Cardiac muscle cell (in vitro differentiated cells and primary cell): ENCODE data around the gene RAPGEF6. TPM values are rescaled to one million over a fixed set of nuclear protein-coding genes. Genes with fewer than 3 reads are reported as not detected.

Source experiments
- DNase-seq, 2 donors: peaks; one replicate each; pipeline versions ENCODE4 v3.0.0 to v3.0.0-alpha.2; 2010 to 2017; ENCODE audit warnings: low read depth in 1 of 2, low spot score in 1 of 2
- H3K27ac ChIP-seq: fragments of 200-600 bp; sonication (generic); 2 replicates; pipeline ENCODE4 v1.5.1; 2016
- H3K27me3 ChIP-seq: fragments of 200-600 bp; sonication (generic); 2 replicates; pipeline ENCODE4 v1.6.0; 2016; ENCODE audit warnings: control low read depth
- H3K36me3 ChIP-seq: fragments of 200-600 bp; sonication (generic); 2 replicates; pipeline ENCODE4 v1.5.1; 2016; ENCODE audit warnings: control low read depth
- H3K4me1 ChIP-seq: fragments of 200-600 bp; sonication (generic); 2 replicates; pipeline ENCODE4 v1.8.1; 2017; ENCODE audit warnings: low read depth, mild to moderate bottlenecking, mixed run types
- H3K4me3 ChIP-seq: fragments of 200-600 bp; sonication (generic); 2 replicates; pipeline ENCODE4 v1.5.1; 2016; ENCODE audit warnings: mild to moderate bottlenecking
- H3K9me3 ChIP-seq: fragments of 200-600 bp; sonication (generic); 2 replicates; pipeline ENCODE4 v1.5.1; 2017; ENCODE audit warnings: low read depth, mild to moderate bottlenecking, control low read depth
- CTCF ChIP-seq: IDR thresholded peaks from 2 replicates; pipeline ENCODE4 v1.5.1; 2012; ENCODE audit warnings: low read depth, mild to moderate bottlenecking, low read length
- polyA plus RNA-seq: library from polyadenylated mRNA; unstranded; fragments of >200 nt; fragmentation: Nextera tagmentation; extraction: Ambion mirVana; gene quantifications from 2 replicates; pipeline ENCODE4 v1.2.1, GENCODE V29; 2016
- total RNA-seq: library from RNA; depleted of rRNA; stranded (reverse); fragments of >200 nt; gene quantifications from 2 replicates; pipeline ENCODE4 v1.2.3, GENCODE V29; 2016

Gene RAPGEF6
- total and polyA plus RNA-seq, 2 experiments from 2014 or later = 10.8 to 22.3 TPM

- no peak overlapping the region for H3K4me3 ChIP-seq
- H3K27me3 ChIP-seq = no peaks in the 10 kb centered on the region
- no peak for TF ChIP-seq CTCF
- H3K4me1 ChIP-seq = peaks cover 4% of the 10 kb centered on the region
- peaks cover 3% of the 10 kb centered on the region for H3K36me3 ChIP-seq
- no peak overlapping the region for H3K27ac ChIP-seq
- H3K9me3 ChIP-seq = no peaks in the 10 kb centered on the region
- DNase-seq = no peak
Observed at GRCh38 chr5:131511934-131512333, 123.1 kb downstream of the RAPGEF6 start.

- Histone ChIP-seq H3K4me1 (no peaks in the 10 kb centered on the region), H3K27me3 (no peaks in the 10 kb centered on the region), H3K36me3 (peaks cover 18% of the 10 kb centered on the region), H3K4me3 (no peak overlapping the region), H3K9me3 (no peaks in the 10 kb centered on the region), H3K27ac (no peak overlapping the region)
- no peak for TF ChIP-seq CTCF
- DNase-seq = no peak
Observed at GRCh38 chr5:131509801-131510200, 125.2 kb downstream of the RAPGEF6 start.

- no peaks in the 10 kb centered on the region for H3K4me1 ChIP-seq
- H3K4me3 ChIP-seq = no peak overlapping the region
- no peak for TF ChIP-seq CTCF
- DNase-seq = no peak
- H3K36me3 ChIP-seq = peaks cover 22% of the 10 kb centered on the region
- no peaks in the 10 kb centered on the region for H3K9me3 ChIP-seq
- H3K27ac ChIP-seq = no peak overlapping the region
- no peaks in the 10 kb centered on the region for H3K27me3 ChIP-seq
Observed at GRCh38 chr5:131505237-131505908, 129.7 kb downstream of the RAPGEF6 start.

- Histone ChIP-seq H3K36me3 (peaks cover 6% of the 10 kb centered on the region), H3K27me3 (no peaks in the 10 kb centered on the region), H3K4me3 (no peak overlapping the region), H3K9me3 (no peaks in the 10 kb centered on the region), H3K4me1 (no peaks in the 10 kb centered on the region), H3K27ac (no peak overlapping the region)
- TF ChIP-seq CTCF = no peak
- no peak for DNase-seq
Observed at GRCh38 chr5:131496400-131496713, 138.7 kb downstream of the RAPGEF6 start.

GRCh38 chr5:131495536-131496399 lies 139.3 kb downstream of the RAPGEF6 start:
- no peak for TF ChIP-seq CTCF
- Histone ChIP-seq H3K27me3 (no peaks in the 10 kb centered on the region), H3K4me3 (no peak overlapping the region), H3K36me3 (peaks cover 9% of the 10 kb centered on the region), H3K9me3 (no peaks in the 10 kb centered on the region), H3K27ac (no peak overlapping the region), H3K4me1 (no peaks in the 10 kb centered on the region)
- no peak for DNase-seq
